Vagina (tissue), 2 donors: ENCODE data around the gene IGLL5. TPM values are rescaled to one million over a fixed set of nuclear protein-coding genes. Genes with fewer than 3 reads are reported as not detected.
"Not testable (repeated sequence)": the region's sequence is repeated elsewhere in the genome, so short reads cannot be mapped to it uniquely, and the experiment has no call there.

Experiments used
- DNase-seq, 2 donors: peaks; one replicate each; pipeline ENCODE4 v3.0.0-alpha.2; 2017; ENCODE audit errors: extremely low spot score in 2 of 2
- H3K27ac ChIP-seq: fragments of 200-600 bp; sonication (generic); one replicate; pipeline ENCODE4 v1.5.1; 2019
- H3K27me3 ChIP-seq: fragments of 200-600 bp; sonication (generic); one replicate; pipeline ENCODE4 v1.5.1; 2019
- H3K36me3 ChIP-seq, 2 donors: fragments of 200-600 bp; sonication (generic); one replicate each; pipeline ENCODE4 v1.5.1; 2017 to 2019
- H3K4me1 ChIP-seq: fragments of 200-600 bp; sonication (generic); one replicate; pipeline ENCODE4 v1.5.1; 2019
- H3K4me3 ChIP-seq, 2 donors: fragments of 200-600 bp; sonication (generic); 1 replicate in 1 of 2; 2 replicates in 1 of 2; pipeline ENCODE4 v1.5.1; 2016 to 2019
- H3K9me3 ChIP-seq: fragments of 200-600 bp; sonication (generic); one replicate; pipeline ENCODE4 v1.5.1; 2019
- POLR2A ChIP-seq, 2 donors: fragments of 450-650 bp; IDR thresholded peaks; one replicate each; pipeline ENCODE4 v1.6.1; 2017; ENCODE audit warnings: antibody characterized with exemption in 2 of 2, mild to moderate bottlenecking in 2 of 2, moderate library complexity in 2 of 2
- POLR2AphosphoS5 ChIP-seq, 2 donors: sonication (generic); formaldehyde crosslinking; IDR thresholded peaks; one replicate each; pipeline ENCODE4 v1.9.0; 2017; ENCODE audit warnings: antibody characterized with exemption in 2 of 2, mild to moderate bottlenecking in 2 of 2, low read depth in 1 of 2; ENCODE audit not compliant: insufficient read depth in 1 of 2
- intact Hi-C: fragments of 100-400 bp; cut with DNase I; formaldehyde crosslinking; loops from one replicate; pipeline ENCODE4 v1.15.1; 2023
- total RNA-seq: library from RNA; depleted of rRNA; stranded (reverse); fragments of >200 nt; gene quantifications from one replicate; pipeline ENCODE4 v1.2.3, GENCODE V29; 2016
- TF ChIP-seq, protein P1 (sequence below), 3 experiments: fragments of 450-650 bp in 2 of 3; fragments of 200-600 bp in 1 of 3; sonication (generic) in 1 of 3; IDR thresholded peaks; one replicate each; pipeline ENCODE4 v1.5.1; 2017 to 2019; ENCODE audit warnings: antibody characterized with exemption in 3 of 3, mild to moderate bottlenecking in 2 of 3, moderate library complexity in 2 of 3

The IGLL5 gene
- total RNA-seq, 1 donor from 2014 or later = 1.7 TPM

DNA sequence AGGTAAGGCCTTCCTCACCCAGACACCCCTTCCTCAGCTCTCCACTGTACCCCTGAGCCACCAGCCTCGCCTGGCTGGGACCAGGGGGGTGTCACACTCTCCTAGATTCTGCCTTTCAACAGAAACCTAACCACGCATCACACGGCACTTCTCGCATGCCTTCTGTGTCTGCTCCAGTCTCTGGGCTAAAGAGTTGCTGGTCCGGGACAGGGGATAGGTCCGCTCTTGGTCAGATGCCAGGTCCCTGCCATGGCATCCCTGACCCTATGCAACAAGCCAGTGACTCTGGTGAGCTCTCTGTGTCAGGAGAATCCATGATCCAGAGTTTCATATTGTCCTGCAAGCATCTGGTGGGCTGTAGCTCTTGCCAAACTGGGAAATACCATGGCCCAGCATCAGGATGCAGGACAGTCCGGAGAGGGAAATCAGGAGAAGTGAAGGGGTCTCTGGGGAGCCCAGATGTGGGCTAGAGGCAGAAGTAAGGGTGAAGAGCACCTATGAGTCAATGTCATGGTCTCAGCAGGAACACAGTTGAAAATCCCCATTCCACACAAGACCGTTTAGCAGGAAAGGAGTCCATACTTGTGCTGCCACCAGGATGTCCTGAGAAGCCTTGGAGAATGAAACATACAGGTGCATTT lies 14.1 kb downstream of the IGLL5 start:
- no peaks in the 10 kb centered on the region for H3K9me3 ChIP-seq
- H3K4me3 ChIP-seq = no peak overlapping the region
- intact Hi-C loops = no loop called here
- no peaks in the 10 kb centered on the region for H3K36me3 ChIP-seq
- no peaks in the 10 kb centered on the region for H3K27me3 ChIP-seq
- no peaks in the 10 kb centered on the region for H3K4me1 ChIP-seq
- TF ChIP-seq POLR2A (IDR thresholded peaks at IDR 0.05) (no peak), POLR2AphosphoS5 (IDR thresholded peaks at IDR 0.05; ENCODE audit: insufficient read depth in 1 of 2, low read depth in 1 of 2) (no peak)
- TF ChIP-seq, protein P1, sequence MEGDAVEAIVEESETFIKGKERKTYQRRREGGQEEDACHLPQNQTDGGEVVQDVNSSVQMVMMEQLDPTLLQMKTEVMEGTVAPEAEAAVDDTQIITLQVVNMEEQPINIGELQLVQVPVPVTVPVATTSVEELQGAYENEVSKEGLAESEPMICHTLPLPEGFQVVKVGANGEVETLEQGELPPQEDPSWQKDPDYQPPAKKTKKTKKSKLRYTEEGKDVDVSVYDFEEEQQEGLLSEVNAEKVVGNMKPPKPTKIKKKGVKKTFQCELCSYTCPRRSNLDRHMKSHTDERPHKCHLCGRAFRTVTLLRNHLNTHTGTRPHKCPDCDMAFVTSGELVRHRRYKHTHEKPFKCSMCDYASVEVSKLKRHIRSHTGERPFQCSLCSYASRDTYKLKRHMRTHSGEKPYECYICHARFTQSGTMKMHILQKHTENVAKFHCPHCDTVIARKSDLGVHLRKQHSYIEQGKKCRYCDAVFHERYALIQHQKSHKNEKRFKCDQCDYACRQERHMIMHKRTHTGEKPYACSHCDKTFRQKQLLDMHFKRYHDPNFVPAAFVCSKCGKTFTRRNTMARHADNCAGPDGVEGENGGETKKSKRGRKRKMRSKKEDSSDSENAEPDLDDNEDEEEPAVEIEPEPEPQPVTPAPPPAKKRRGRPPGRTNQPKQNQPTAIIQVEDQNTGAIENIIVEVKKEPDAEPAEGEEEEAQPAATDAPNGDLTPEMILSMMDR (IDR thresholded peaks at IDR 0.05) = no peak
- no peak for DNase-seq
- no peak overlapping the region for H3K27ac ChIP-seq

DNA sequence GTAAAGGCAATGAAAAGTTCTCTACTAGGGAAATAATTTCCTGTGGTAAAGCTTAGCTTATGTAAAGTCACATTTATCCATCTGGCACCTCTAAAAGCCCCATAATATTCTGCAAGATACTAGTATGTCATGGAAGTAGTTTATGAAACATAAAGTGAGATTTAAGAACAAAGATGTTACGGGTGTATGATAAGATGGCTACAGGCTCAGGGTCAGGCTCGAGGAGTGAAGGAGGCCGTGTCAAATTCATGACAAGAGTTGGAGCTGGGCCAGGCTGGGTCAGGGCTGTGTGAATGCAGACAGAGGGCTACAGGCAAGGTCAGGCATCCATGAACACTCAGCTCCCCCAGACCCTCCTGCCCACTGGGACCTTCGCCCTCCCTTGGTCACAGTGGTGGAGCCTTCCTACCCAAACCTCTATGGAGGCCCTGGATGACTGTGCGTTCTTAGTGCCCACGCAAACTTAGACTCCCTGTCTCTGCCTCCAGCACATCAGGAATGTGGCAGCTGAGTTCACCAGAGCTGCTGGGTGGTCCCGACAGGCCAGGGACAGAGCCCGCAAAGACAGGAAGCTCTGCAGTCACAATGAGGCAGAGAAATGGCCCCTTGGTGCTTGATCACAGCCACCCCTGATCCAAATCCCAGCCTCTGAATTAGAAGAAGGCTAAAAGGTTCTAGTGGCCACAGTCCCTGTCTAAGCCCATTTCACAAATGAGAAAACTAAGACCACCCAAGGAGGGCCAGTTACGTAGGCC lies 14.8 kb downstream of the IGLL5 start:
- DNase-seq = no peak
- Histone ChIP-seq H3K9me3 (no peaks in the 10 kb centered on the region), H3K36me3 (no peaks in the 10 kb centered on the region), H3K4me3 (no peak overlapping the region), H3K27me3 (no peaks in the 10 kb centered on the region), H3K4me1 (no peaks in the 10 kb centered on the region), H3K27ac (no peak overlapping the region)
- intact Hi-C loops = no loop called here
- TF ChIP-seq, protein P1 (IDR thresholded peaks at IDR 0.05) = no peak
- TF ChIP-seq POLR2AphosphoS5 (IDR thresholded peaks at IDR 0.05; ENCODE audit: insufficient read depth in 1 of 2, low read depth in 1 of 2) (no peak), POLR2A (IDR thresholded peaks at IDR 0.05) (no peak)

DNA sequence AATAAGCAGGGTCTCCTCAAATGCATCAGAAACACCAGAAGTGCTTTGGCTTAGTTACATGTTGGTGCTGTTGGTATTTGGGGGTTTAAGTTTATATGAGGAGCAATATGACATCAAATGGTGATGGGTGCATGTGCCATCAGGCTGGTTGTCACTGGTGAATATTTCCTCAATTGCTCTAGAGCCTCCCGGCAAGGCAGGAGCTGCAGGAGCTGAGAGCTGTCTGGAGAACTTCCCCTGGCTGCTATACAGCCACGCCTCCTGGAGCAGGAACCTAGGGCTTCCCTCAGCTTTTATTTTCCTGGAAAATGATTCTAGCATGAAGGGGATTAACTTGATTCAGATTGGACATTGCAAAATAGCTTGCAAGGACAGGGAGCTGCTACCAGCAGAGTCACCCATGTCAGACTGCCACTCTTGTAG lies 15.8 kb downstream of the IGLL5 start:
- H3K27me3 ChIP-seq = no peaks in the 10 kb centered on the region
- no peaks in the 10 kb centered on the region for H3K4me1 ChIP-seq
- H3K36me3 ChIP-seq = no peaks in the 10 kb centered on the region
- DNase-seq = no peak
- TF ChIP-seq, protein P1 (IDR thresholded peaks at IDR 0.05) = no peak
- TF ChIP-seq POLR2A (IDR thresholded peaks at IDR 0.05) = no peak
- no peak for TF ChIP-seq POLR2AphosphoS5 (IDR thresholded peaks at IDR 0.05; ENCODE audit: insufficient read depth in 1 of 2, low read depth in 1 of 2)
- H3K4me3 ChIP-seq = no peak overlapping the region
- intact Hi-C loops = no loop called here
- H3K9me3 ChIP-seq = no peaks in the 10 kb centered on the region
- no peak overlapping the region for H3K27ac ChIP-seq

GRCh38 chr22:22903781-22904192 lies 16.2 kb downstream of the IGLL5 start:
- H3K9me3 ChIP-seq, H3K4me1 ChIP-seq, H3K27me3 ChIP-seq, DNase-seq, H3K27ac ChIP-seq, H3K36me3 ChIP-seq, intact Hi-C loops, H3K4me3 ChIP-seq: not testable (repeated sequence)

DNA sequence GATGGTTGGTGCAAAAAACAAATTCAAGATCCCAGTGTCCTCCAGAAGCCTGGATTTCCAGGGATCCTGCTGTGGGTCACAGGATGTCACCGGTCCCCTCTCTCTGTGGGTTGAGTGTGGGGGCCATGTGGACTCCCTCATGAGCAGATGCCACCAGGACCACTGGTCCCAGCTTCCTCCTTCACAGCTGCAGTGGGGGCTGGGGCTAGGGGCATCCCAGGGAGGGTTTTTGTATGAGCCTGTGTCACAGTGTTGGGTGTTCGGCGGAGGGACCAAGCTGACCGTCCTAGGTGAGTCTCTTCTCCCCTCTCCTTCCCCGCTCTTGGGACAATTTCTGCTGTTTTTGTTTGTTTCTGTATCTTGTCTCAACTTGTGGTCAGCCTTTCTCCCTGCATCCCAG lies 17.1 kb downstream of the IGLL5 start:
- H3K36me3 ChIP-seq, H3K9me3 ChIP-seq, H3K4me1 ChIP-seq, DNase-seq, H3K27ac ChIP-seq, H3K27me3 ChIP-seq, H3K4me3 ChIP-seq, intact Hi-C loops: not testable (repeated sequence)

DNA sequence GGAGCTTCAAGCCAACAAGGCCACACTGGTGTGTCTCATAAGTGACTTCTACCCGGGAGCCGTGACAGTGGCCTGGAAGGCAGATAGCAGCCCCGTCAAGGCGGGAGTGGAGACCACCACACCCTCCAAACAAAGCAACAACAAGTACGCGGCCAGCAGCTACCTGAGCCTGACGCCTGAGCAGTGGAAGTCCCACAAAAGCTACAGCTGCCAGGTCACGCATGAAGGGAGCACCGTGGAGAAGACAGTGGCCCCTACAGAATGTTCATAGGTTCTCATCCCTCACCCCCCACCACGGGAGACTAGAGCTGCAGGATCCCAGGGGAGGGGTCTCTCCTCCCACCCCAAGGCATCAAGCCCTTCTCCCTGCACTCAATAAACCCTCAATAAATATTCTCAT lies 18.8 kb downstream of the IGLL5 start:
- H3K4me1 ChIP-seq, H3K36me3 ChIP-seq, H3K9me3 ChIP-seq, H3K27me3 ChIP-seq, DNase-seq, intact Hi-C loops, H3K4me3 ChIP-seq, H3K27ac ChIP-seq: not testable (repeated sequence)
